GM18951 (cell line): ENCODE data around the gene MYO9A.
"Not testable (repeated sequence)": the region's sequence is repeated elsewhere in the genome, so short reads cannot be mapped to it uniquely, and the experiment has no call there.

Experiments
- POLR2A ChIP-seq: IDR thresholded peaks from 4 replicates; pipeline ENCODE4 v1.6.1; 2011; ENCODE audit warnings: mild to moderate bottlenecking; ENCODE audit not compliant: insufficient read length, insufficient read depth; ENCODE audit errors: extremely low read depth
- in situ Hi-C: fragments of 300-500 bp; cut with MboI; formaldehyde crosslinking; loops from one replicate; pipeline ENCODE4 v1.12.0; 2022; ENCODE audit warnings: low sequenced_read_pairs, mixed read lengths, inconsistent platforms; ENCODE audit not compliant: unreplicated experiment

The MYO9A gene

DNA sequence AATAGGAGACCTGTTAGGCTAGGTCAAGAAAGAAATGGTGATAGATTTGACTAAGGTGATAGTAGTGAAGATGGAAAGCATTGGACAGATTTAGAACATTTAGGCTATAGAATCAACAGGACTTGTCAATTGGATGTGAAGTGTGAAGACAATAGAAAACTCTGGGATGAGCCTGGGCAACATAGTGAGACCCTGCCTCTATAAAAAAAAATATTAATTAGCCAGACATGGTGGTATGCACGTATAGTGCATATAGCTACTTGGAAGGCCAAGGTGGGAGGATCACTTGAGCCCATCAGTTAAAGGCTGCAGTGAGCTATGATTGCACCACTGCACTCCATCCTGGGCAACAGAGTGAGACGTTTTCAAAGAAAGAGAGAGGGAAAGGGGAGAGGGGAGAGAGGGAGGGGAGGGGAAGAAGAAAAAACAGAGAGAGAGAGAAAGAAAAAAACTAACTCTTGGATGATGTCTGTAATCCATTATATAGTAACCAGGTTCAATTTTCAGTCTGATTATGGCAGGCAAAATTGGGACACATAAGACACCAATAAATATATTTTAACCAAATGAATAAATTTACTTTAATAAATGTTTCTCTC, 9.9 kb upstream of the MYO9A start:
- no peak for TF ChIP-seq POLR2A

DNA sequence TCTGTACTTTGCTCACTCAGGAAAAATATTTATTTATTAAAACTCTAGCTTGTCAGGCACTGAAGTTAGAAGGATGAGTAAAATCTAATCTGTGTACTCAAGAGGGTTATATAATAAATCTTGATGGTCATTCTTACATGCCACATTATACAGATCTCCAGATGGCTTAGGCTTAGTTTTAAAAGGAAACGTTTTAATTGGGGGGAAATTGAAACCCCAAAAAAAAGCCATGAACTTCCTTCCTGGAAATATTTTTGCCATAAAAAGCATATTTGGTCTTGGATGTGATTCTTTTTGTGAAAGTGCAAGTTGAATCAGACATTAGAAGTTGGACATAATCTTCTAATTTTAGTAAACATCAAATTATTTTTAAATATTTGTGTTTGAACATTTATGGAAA, 6.3 kb upstream of the MYO9A start:
- TF ChIP-seq POLR2A: no peak
- in situ Hi-C loops: no loop called here

More for the DNA sequence above, 9.9 kb upstream of the MYO9A start:
- in situ Hi-C loops: no loop called here

DNA sequence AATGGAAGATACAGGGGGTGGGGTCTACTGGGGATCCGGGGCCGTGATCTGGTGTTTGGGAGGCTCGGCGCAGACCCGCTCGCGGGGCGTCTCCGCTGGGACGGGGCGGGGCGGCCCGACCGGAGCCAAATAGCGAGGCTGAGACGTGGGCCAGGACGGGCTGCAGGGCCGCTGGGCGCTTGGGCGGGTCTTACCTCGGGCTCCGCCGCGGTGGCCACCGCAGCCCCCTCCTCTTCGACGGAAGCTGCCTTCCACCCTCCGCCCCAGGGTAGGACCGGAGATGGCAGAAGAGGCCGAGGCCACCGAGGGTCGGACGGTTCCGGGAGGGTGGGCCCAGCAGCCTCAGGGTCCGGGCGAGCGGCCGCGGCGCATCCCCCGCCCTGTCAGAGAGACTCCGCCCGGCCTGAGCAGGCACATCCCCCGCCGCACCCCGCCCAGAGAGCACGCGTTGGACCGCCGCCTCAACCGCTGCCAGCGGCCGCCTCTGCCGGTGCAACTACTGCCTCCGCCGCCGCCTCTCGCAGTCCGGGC, 399 bp downstream of the MYO9A start:
- in situ Hi-C loops: no loop called here
- TF ChIP-seq POLR2A: no peak

- in situ Hi-C loops: no loop called here
- TF ChIP-seq POLR2A: no peak
Measured at GRCh38 chr15:72116731-72117485, 1.0 kb downstream of the MYO9A start.

DNA sequence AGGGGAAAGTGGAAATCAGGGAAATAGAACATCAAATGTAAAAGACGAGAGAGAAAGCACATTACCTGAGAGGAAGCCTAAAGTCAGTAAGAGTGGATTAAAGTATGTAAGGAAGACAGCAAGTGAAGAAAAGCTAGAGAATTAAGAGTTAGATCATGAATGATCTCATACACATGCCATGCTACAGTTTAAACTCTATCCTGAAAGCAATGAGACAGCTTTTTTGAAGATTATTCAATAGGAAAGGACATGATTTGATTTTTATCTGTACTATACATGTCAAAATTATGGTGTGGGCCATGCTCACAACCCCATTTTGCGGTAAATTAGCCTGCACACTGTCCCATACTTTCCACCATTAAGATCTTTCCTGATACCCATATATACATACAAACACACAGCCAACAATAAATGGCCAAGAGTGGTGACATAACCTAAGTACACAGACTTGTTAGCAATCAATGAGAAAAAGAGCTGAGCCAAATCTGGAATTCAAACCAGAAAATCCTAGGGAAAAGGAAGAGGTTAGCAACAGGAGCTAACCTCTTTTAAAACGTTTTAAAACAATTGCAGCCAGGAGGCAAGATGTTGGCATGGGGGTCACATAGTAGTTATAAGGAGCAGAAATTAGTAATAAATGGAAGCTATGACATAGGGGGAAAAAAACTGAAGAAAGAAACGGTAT, 4.5 kb downstream of the MYO9A start:
- no peak for TF ChIP-seq POLR2A
- in situ Hi-C loops: no loop called here

DNA sequence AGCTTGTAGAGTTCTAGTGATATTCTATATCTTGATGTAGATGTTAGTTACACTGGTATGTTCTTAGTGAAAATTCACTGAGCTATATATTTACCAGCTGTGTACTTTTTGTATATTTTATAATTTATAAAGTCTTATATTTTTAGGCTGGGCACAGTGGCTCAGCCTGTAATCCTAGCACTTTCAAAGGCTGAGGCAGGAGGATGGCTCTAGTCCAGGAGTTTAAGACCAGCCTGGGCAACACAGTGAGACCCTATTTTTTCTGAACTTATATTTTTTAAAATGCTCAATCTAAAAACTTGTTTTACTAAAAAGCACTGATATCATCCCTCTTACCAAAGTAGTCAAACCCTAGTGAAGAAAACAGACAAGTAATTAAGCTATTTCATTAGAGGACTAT, 5.1 kb downstream of the MYO9A start:
- in situ Hi-C loops: no loop called here
- TF ChIP-seq POLR2A: no peak

GRCh38 chr15:72112116-72112515, 5.8 kb downstream of the MYO9A start:
- no peak for TF ChIP-seq POLR2A
- in situ Hi-C loops: no loop called here

DNA sequence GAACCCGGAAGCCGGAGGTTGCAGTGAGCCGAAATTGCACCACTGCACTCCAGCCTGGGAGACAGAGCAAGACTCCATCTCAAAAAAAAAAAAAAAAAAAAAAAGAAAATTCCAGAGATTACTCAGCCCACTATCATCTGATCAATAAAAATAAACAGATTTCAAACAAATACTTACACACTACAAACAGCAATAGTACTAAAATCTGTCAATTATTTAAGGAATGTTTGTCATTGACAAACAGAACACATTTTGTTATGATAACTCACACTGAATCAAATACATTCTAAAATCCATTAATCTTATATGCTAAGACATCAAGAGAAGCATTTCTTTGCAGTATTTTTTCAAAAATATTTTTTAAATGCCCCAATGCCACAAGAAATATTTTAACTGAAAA, 7.6 kb downstream of the MYO9A start:
- in situ Hi-C loops: no loop called here
- TF ChIP-seq POLR2A: no peak

GRCh38 chr15:72106068-72106467, 11.9 kb downstream of the MYO9A start:
- no peak for TF ChIP-seq POLR2A
- in situ Hi-C loops: no loop called here

- in situ Hi-C loops: no loop called here
- TF ChIP-seq POLR2A: no peak
Measured at GRCh38 chr15:72105111-72105510, 12.8 kb downstream of the MYO9A start.

DNA sequence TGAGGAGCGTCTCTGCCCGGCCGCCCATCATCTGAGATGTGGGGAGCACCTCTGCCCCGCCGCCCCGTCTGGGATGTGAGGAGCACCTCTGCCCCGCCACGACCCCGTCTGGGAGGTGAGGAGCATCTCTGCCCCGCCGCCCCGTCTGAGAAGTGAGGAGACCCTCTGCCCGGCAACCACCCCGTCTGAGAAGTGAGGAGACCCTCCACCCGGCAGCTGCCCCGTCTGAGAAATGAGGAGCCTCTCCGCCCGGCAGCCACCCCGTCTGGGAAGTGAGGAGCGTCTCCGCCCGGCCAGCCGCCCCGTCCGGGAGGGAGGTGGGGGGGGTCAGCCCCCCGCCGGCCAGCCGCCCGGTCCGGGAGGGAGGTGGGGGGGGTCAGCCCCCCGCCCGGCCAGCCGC, 17.4 kb downstream of the MYO9A start:
- in situ Hi-C loops: not testable (repeated sequence)

- no peak for TF ChIP-seq POLR2A
Measured at GRCh38 chr15:72099155-72099554, 18.8 kb downstream of the MYO9A start.

DNA sequence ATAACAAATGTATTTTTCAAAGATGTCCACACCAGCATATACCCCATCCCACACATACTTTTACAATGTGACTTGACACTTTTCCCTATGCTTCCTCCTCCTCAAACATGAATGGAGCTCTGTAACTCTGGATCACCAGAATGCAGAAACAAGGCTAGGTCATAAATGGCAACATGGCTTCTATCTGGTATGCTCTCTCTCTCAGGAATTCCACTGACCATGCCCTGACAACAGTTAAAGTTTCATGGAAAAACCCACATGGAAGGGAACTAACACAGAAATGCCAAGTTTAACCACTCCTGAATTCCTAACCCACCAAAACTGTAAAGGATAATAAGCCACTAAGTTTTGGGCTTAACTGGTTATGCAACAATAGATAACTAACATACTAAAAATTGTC, 19.9 kb downstream of the MYO9A start:
- in situ Hi-C loops: no loop called here
- no peak for TF ChIP-seq POLR2A

More at GRCh38 chr15:72099155-72099554, 18.8 kb downstream of the MYO9A start:
- in situ Hi-C loops: no loop called here

GRCh38 chr15:72096796-72097195, 21.2 kb downstream of the MYO9A start:
- in situ Hi-C loops: no loop called here
- TF ChIP-seq POLR2A: no peak
